ENCODE results near the gene IL6R. TPM values are rescaled to one million over a fixed set of nuclear protein-coding genes. Genes with fewer than 3 reads are reported as not detected.

IL6R gene
- total and polyA plus RNA-seq, 2 of the 4 experiments (the other 2 are of a cell fraction): 5.3 to 9.5 TPM

GRCh38 chr1:154391086-154391770 is 13.9 kb upstream of the IL6R start:
- TF ChIP-seq FOS (IDR thresholded peaks at IDR 0.05; ENCODE audit: low read depth, low read length) (no peak), BHLHE40 (IDR thresholded peaks at IDR 0.05; ENCODE audit: low read depth, low read length) (no peak), CHD1 (IDR thresholded peaks at IDR 0.05; ENCODE audit: low read depth, low read length) (no peak), MXI1 (IDR thresholded peaks at IDR 0.05; ENCODE audit: borderline replicate concordance, low read depth, low read length) (no peak), RAD21 (IDR thresholded peaks at IDR 0.05; ENCODE audit: low read length) (no peak), CEBPB (IDR thresholded peaks at IDR 0.05; ENCODE audit: low read depth, low read length) (no peak), RFX5 (IDR thresholded peaks at IDR 0.05; ENCODE audit: low read depth, low read length) (no peak), SMC3 (IDR thresholded peaks at IDR 0.05; ENCODE audit: low read depth, low read length) (no peak), MAFK (IDR thresholded peaks at IDR 0.05; ENCODE audit: low read depth, low read length) (no peak), MAZ (IDR thresholded peaks at IDR 0.05; ENCODE audit: borderline replicate concordance, low read depth, low read length) (no peak), POLR2A (IDR thresholded peaks at IDR 0.05; ENCODE audit: low read depth, low read length) (no peak), RCOR1 (IDR thresholded peaks at IDR 0.05; ENCODE audit: insufficient replicate concordance, low read length) (no peak), NFE2L2 (IDR thresholded peaks at IDR 0.05; ENCODE audit: low read depth, low read length) (no peak)
- TF ChIP-seq, protein P1, sequence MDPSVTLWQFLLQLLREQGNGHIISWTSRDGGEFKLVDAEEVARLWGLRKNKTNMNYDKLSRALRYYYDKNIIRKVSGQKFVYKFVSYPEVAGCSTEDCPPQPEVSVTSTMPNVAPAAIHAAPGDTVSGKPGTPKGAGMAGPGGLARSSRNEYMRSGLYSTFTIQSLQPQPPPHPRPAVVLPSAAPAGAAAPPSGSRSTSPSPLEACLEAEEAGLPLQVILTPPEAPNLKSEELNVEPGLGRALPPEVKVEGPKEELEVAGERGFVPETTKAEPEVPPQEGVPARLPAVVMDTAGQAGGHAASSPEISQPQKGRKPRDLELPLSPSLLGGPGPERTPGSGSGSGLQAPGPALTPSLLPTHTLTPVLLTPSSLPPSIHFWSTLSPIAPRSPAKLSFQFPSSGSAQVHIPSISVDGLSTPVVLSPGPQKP (IDR thresholded peaks at IDR 0.05; ENCODE audit: borderline replicate concordance, low read depth, low read length): no peak
- TF ChIP-seq, protein P2, sequence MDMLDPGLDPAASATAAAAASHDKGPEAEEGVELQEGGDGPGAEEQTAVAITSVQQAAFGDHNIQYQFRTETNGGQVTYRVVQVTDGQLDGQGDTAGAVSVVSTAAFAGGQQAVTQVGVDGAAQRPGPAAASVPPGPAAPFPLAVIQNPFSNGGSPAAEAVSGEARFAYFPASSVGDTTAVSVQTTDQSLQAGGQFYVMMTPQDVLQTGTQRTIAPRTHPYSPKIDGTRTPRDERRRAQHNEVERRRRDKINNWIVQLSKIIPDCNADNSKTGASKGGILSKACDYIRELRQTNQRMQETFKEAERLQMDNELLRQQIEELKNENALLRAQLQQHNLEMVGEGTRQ (IDR thresholded peaks at IDR 0.05; ENCODE audit: low read depth, low read length): no peak
- TF ChIP-seq, protein P3, sequence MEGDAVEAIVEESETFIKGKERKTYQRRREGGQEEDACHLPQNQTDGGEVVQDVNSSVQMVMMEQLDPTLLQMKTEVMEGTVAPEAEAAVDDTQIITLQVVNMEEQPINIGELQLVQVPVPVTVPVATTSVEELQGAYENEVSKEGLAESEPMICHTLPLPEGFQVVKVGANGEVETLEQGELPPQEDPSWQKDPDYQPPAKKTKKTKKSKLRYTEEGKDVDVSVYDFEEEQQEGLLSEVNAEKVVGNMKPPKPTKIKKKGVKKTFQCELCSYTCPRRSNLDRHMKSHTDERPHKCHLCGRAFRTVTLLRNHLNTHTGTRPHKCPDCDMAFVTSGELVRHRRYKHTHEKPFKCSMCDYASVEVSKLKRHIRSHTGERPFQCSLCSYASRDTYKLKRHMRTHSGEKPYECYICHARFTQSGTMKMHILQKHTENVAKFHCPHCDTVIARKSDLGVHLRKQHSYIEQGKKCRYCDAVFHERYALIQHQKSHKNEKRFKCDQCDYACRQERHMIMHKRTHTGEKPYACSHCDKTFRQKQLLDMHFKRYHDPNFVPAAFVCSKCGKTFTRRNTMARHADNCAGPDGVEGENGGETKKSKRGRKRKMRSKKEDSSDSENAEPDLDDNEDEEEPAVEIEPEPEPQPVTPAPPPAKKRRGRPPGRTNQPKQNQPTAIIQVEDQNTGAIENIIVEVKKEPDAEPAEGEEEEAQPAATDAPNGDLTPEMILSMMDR (conservative IDR thresholded peaks at IDR 0.05; ENCODE audit: low read depth, low read length): no peak
- Histone ChIP-seq H3K4me1 (ENCODE audit: control insufficient read depth, insufficient read depth, low read length) (no peaks in the 10 kb centered on the region), H4K5ac (ENCODE audit: low read depth, low read length) (no peak overlapping the region), H4K8ac (ENCODE audit: low read depth in 2 of 2, low read length in 2 of 2) (no peak overlapping the region), H3K27ac (ENCODE audit: insufficient read depth, low read length) (no peak overlapping the region), H3K9ac (ENCODE audit: low read depth, low read length) (no peak overlapping the region), H3K14ac (replicated peaks; ENCODE audit: low read depth, low read length) (no peak overlapping the region), H2BK15ac (ENCODE audit: low read depth, low read length) (no peak overlapping the region), H3K56ac (ENCODE audit: extremely low read depth, insufficient read depth, low read length) (no peak overlapping the region), H3K36me3 (ENCODE audit: control insufficient read depth, insufficient read depth, low read length) (no peaks in the 10 kb centered on the region), H2BK120ac (ENCODE audit: low read depth, low read length) (no peak overlapping the region), H2BK5ac (ENCODE audit: low read depth, low read length, poor library complexity, severe bottlenecking) (no peak overlapping the region), H3K9me3 (ENCODE audit: control insufficient read depth, insufficient read depth, low read length) (no peaks in the 10 kb centered on the region), H3K4ac (ENCODE audit: low read depth, low read length) (no peak overlapping the region), H4K20me1 (ENCODE audit: insufficient read depth, low read length) (no peaks in the 10 kb centered on the region), H3K79me1 (ENCODE audit: low read depth in 1 of 2, low read length in 2 of 2) (no peaks in the 10 kb centered on the region), H3K9me1 (ENCODE audit: insufficient read depth, low read length) (peaks cover 3% of the 10 kb centered on the region; the same call in 1 of the 2 replicates), H3K27me3 (ENCODE audit: control insufficient read depth, insufficient read depth, low read length) (peaks cover 26% of the 10 kb centered on the region), H2AK5ac (ENCODE audit: low read depth, low read length) (no peak overlapping the region), H3K23ac (ENCODE audit: low read depth, low read length) (no peak overlapping the region), H3K4me2 (ENCODE audit: low read depth, low read length) (no peak overlapping the region), H4K91ac (ENCODE audit: insufficient read depth, low read depth, low read length) (no peak overlapping the region), H2AFZ (replicated peaks; ENCODE audit: low read length, poor library complexity) (no peak overlapping the region), H3K18ac (ENCODE audit: low read depth, low read length) (no peak overlapping the region), H2BK20ac (ENCODE audit: low read depth, low read length) (no peak overlapping the region), H2AK9ac (replicated peaks; ENCODE audit: low read depth, low read length, poor library complexity) (no peak overlapping the region), H3K4me3 (ENCODE audit: insufficient read depth, low read depth, low read length) (no peak overlapping the region)
- CTCF ChIA-PET: no interaction called here
- dilution Hi-C loops (cut with HindIII; ENCODE audit: low sequenced_read_pairs, unreplicated experiment) (no loop called here), intact Hi-C loops (cut with micrococcal nuclease) (no loop called here), in situ Hi-C loops (cut with MboI; ENCODE audit: low sequenced_read_pairs) (no loop called here)
- ATAC-seq (ENCODE audit: low read depth) (no peak), DNase-seq (no peak)
- POLR2A ChIA-PET (ENCODE audit: unreplicated experiment): no interaction called here
- no TSS peak for BruUV-seq (replicated peaks)
- WGBS, 2 experiments (ENCODE audit: extremely low coverage in 2 of 2, insufficient read length in 1 of 2): 80% methylated on average over 1 of the region's 9 CpGs; no CpG with 5 or more reads in 1 of the 2 experiments

Measured in IMR-90 (cell line).